Measurements from ENCODE around the gene ANKRD63.

The ANKRD63 gene

DNA sequence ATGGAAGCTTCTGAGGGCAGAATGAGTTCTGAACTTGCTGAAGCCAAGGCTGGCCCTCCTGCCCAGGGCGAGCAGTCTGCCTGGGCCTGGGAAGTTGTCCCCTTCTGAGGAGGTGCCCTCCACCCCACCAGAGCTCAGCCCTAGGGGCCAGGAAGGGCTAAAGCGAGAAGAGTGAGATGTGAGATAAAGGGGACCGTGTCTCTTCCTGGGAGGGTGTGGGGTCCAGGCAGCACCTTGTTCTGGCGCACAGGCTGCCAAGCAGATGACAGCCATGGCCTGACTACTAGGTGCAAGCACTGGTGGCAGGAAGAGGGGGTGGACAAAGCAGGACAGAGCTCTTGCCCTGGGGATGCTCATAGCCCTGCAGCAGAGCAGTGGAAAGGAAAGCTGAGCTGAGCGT is 40.3 kb downstream of the ANKRD63 start:
- DNase-seq (ENCODE audit: low read depth): no peak

- no peak for DNase-seq (ENCODE audit: low read depth)
Observed at GRCh38 chr15:40242213-40242599, 40.7 kb downstream of the ANKRD63 start.

DNA sequence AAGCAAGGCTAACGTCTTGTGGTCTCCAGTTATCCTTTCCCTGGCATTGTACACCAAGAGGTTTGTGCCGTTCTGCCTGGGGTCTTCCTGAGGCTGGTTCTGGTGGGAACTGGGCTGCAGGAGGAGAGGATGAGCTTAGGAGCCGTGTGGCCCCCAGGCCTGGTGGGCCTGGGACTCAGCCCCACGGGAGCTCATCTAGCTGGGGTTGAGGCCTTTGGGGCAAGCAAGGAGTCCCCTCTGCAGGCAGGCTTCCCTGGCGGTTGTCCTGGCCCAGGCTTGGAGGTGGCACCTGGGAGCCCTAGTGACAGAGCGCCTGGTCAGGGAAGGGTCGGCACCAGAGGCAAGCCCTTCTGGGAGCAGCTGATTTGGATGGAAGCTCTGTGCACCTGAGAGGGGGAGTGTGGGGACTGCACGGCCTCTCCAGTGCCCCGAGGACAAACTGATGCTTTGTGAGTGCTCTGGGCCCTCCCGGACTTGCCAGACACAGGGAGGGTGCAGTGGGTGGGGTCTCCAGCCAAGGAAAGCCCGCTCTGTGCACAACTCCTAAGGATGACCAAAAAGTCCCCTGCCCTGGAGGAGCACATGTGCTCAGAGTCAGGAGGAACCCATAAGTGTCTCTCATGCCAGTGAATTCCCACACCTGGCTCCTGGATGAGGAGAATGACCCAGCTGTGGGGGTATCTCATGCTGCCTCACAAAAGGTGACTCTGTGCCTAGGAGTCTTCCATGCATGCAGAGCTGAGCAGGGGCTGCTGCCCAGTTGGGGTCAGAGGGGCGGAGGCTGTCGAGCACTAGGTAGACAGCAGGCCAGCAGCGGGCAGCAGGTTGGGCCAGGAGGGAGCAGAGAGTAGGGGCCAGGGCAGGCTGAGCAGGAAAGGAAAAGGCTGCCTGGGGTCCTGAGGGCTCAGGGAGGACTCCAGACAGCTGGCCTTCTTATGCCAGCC is 41.3 kb downstream of the ANKRD63 start:
- DNase-seq (ENCODE audit: low read depth): no peak

GRCh38 chr15:40240619-40241221 is 42.1 kb downstream of the ANKRD63 start:
- no peak for DNase-seq (ENCODE audit: low read depth)

- no peak for DNase-seq (ENCODE audit: low read depth)
Observed at GRCh38 chr15:40239693-40240618, 42.9 kb downstream of the ANKRD63 start.

- no peak for DNase-seq (ENCODE audit: low read depth)
Observed at GRCh38 chr15:40239404-40239692, 43.5 kb downstream of the ANKRD63 start.

DNA sequence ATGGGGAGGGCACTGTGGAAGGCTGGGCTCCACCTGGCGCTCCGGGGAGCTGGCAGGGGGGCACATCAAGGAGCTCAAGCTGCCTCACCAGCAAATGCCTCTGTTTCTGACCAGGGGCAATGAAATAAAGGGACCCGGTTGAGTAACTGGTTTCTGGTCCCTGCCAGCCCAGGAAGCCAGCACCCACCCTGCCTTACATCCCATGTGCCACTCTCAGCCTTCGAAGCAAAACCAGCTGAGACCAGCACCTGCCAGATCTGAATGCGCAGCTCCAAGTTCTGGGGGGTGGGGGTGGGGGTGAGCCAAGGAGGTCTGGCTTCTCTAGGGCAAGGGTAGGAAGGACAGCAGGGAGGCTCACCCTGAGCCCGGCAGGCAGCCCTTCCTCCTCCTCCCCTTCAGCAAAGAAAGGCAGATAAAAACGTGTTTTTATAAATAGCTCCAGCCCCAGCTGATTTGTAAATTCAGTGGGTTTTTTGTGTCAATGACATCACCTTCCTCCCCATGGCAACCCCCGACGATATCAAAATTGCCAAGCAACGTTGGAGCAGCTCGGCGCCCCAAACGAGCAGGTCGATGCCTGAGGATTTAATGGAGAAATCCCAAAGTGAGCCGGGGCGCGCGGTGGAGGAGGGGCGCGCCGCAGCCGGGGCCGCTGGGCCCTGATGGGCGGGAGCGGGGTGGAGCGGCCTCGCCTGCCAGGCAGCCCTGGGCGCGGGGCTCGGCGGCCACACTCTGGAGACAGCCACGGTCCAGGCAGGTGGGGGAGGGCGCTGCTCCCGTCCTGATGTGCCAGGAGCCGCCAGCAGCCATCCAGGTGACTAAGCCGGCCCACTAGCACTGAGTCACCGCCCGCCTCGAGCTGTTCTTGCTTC is 44.1 kb downstream of the ANKRD63 start, which contains the start of gene PAK6:
PAK6 (plus strand) TSS at position 532 of the 872 bp plus-strand sequence. CDS start 25,723 bp downstream, outside the sequence.
- peak; percentile 57 for DNase-seq (ENCODE audit: low read depth)

- no peak for DNase-seq (ENCODE audit: low read depth)
Observed at GRCh38 chr15:40235201-40235885, 47.5 kb downstream of the ANKRD63 start.

DNA sequence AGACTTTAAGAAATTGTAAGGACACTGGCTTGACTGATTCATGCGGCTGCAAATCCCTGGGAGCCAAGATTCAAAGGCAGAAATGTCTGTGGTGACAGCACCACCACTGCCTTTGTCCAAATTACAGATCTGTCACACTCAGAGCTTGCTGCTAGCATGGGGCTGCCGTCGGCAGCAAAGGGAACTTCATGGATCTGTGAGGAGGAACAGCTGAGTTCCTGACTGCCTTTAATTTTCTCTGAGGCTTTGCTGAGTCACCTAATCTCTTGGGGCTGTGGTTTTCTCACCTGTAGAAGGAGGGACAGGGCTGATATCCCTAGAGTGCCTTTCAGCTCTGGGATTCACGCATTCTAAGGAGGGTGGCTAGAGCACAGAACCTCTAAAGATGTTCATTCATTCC is 48.1 kb downstream of the ANKRD63 start:
- DNase-seq (ENCODE audit: low read depth): no peak

DNA sequence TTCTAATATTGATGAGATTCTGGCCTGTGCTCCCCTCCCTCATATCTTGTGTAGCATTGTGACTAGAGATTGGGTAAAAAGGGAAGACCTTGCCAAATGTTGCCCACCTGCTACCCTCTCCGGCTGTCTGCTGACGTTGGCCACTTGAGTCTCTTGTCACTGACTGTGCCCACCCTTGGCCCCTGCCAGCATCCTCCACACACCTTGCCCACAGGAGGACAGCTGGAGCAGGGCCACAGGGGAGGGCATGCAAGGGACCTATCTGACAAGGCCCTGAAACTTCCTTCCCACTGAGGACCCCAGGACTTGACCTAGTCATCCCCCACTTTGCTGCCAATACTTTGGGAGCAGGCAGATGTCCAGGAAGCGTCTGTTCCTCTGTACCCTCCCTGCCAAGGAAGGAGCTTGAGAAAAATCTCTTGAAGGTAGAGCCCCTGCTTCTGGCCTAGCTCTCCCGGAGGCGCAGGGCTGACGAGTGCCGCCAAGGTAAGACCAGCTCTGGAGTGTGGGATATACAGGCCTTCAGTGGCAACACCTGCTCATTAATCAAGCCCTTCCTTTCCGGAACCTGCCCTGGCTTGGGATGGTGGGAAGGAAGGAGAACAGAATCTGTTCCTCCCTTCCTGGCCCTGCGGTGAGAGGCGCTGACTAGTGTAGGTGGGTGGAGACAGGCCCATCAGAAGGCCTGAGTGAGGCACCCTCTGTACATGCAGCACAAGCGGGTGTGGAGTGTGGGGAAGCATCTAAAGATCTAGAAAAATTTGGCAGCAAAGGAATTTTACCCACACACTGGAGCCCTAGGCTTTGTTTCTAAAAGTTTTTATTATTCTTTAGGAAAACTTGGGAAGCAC is 48.9 kb downstream of the ANKRD63 start:
- no peak for DNase-seq (ENCODE audit: low read depth)

GRCh38 chr15:40232625-40233070 is 50.2 kb downstream of the ANKRD63 start:
- DNase-seq (ENCODE audit: low read depth): no peak

Data from iris pigment epithelial cell (primary cell).